Measurements from ENCODE around the gene VSNL1.

VSNL1 gene

GRCh38 chr2:17547737-17548136 is 7.2 kb downstream of the VSNL1 start:
- no peak for TF ChIP-seq EGR2 (tag by site-specific recombination; IDR thresholded peaks at IDR 0.05; ENCODE audit: low read depth)
- TF ChIP-seq PRDM2 (tag by site-specific recombination; IDR thresholded peaks at IDR 0.05; ENCODE audit: borderline replicate concordance) = no peak
- TF ChIP-seq ZNF580 (tag by site-specific recombination; IDR thresholded peaks at IDR 0.05) = no peak
- no peak for TF ChIP-seq ZNF549 (tag by site-specific recombination; IDR thresholded peaks at IDR 0.05)
- TF ChIP-seq GLIS2 (tag by site-specific recombination; IDR thresholded peaks at IDR 0.05) = no peak
- no peak for TF ChIP-seq SCRT1 (tag by site-specific recombination; IDR thresholded peaks at IDR 0.05; ENCODE audit: borderline replicate concordance)
- no peak for TF ChIP-seq ZNF792 (tag by site-specific recombination; IDR thresholded peaks at IDR 0.05)
- no peak for TF ChIP-seq REPIN1 (tag by site-specific recombination; IDR thresholded peaks at IDR 0.05; ENCODE audit: low read depth)
- TF ChIP-seq, protein P1, sequence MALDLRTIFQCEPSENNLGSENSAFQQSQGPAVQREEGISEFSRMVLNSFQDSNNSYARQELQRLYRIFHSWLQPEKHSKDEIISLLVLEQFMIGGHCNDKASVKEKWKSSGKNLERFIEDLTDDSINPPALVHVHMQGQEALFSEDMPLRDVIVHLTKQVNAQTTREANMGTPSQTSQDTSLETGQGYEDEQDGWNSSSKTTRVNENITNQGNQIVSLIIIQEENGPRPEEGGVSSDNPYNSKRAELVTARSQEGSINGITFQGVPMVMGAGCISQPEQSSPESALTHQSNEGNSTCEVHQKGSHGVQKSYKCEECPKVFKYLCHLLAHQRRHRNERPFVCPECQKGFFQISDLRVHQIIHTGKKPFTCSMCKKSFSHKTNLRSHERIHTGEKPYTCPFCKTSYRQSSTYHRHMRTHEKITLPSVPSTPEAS (tag by site-specific recombination; IDR thresholded peaks at IDR 0.05) = no peak
- TF ChIP-seq HOXD13 (CRISPR knock-in tag; IDR thresholded peaks at IDR 0.05; ENCODE audit: borderline replicate concordance) = no peak
- POLR2A ChIA-PET = no interaction called here
- H3K4me3 ChIP-seq (ENCODE audit: low read depth, low read length) = no peak overlapping the region
- CTCF ChIA-PET = interaction anchor here (1.5 kb wide), 1 partner anchor 99 kb away, joined by 4 read pairs; no protein-coding TSS in a partner anchor
- no peak overlapping the region for H3K27ac ChIP-seq (ENCODE audit: extremely low read depth, low read depth, low read length)
- no peaks in the 10 kb centered on the region for H3K4me1 ChIP-seq (ENCODE audit: control insufficient read depth, insufficient read depth, low read length)
- H3K9me3 ChIP-seq (ENCODE audit: control insufficient read depth, insufficient read depth, low read depth, low read length) = no peaks in the 10 kb centered on the region
- H3K36me3 ChIP-seq (ENCODE audit: control insufficient read depth in 2 of 2, insufficient read depth in 1 of 2, low read length in 2 of 2) = no peaks in the 10 kb centered on the region

- Histone ChIP-seq H3K4me1 (ENCODE audit: control insufficient read depth, insufficient read depth, low read length) (no peaks in the 10 kb centered on the region), H3K36me3 (ENCODE audit: control insufficient read depth in 2 of 2, insufficient read depth in 1 of 2, low read length in 2 of 2) (no peaks in the 10 kb centered on the region), H3K9me3 (ENCODE audit: control insufficient read depth, insufficient read depth, low read depth, low read length) (no peaks in the 10 kb centered on the region), H3K4me3 (ENCODE audit: low read depth, low read length) (no peak overlapping the region), H3K27ac (ENCODE audit: extremely low read depth, low read depth, low read length) (no peak overlapping the region)
- CTCF ChIA-PET = interaction anchor here (1.0 kb wide), 1 partner anchor 95 kb away, joined by 3 read pairs; no protein-coding TSS in a partner anchor
- POLR2A ChIA-PET = no interaction called here
- TF ChIP-seq ZNF777 (tag by site-specific recombination; IDR thresholded peaks at IDR 0.05; ENCODE audit: borderline replicate concordance) (no peak), ZNF501 (tag by site-specific recombination; IDR thresholded peaks at IDR 0.05) (no peak), ZNF221 (tag by site-specific recombination; IDR thresholded peaks at IDR 0.05; ENCODE audit: borderline replicate concordance) (no peak), ZNF660 (tag by site-specific recombination; IDR thresholded peaks at IDR 0.05) (no peak), ZNF133 (tag by site-specific recombination; IDR thresholded peaks at IDR 0.05) (no peak), ZNF610 (tag by site-specific recombination; IDR thresholded peaks at IDR 0.05; ENCODE audit: borderline replicate concordance) (no peak), ZNF76 (tag by site-specific recombination; IDR thresholded peaks at IDR 0.05; ENCODE audit: borderline replicate concordance, low read depth) (no peak), ZNF416 (tag by site-specific recombination; IDR thresholded peaks at IDR 0.05) (no peak), ZNF701 (tag by site-specific recombination; IDR thresholded peaks at IDR 0.05) (no peak), ZBTB21 (tag by site-specific recombination; IDR thresholded peaks at IDR 0.05) (no peak), GLIS2 (tag by site-specific recombination; IDR thresholded peaks at IDR 0.05) (no peak), YY2 (tag by site-specific recombination; IDR thresholded peaks at IDR 0.05) (no peak), ZNF138 (tag by site-specific recombination; IDR thresholded peaks at IDR 0.05; ENCODE audit: borderline replicate concordance) (no peak), PRDM1 (tag by site-specific recombination; IDR thresholded peaks at IDR 0.05) (no peak), ZNF18 (tag by site-specific recombination; IDR thresholded peaks at IDR 0.05) (no peak)
- TF ChIP-seq, protein P2, sequence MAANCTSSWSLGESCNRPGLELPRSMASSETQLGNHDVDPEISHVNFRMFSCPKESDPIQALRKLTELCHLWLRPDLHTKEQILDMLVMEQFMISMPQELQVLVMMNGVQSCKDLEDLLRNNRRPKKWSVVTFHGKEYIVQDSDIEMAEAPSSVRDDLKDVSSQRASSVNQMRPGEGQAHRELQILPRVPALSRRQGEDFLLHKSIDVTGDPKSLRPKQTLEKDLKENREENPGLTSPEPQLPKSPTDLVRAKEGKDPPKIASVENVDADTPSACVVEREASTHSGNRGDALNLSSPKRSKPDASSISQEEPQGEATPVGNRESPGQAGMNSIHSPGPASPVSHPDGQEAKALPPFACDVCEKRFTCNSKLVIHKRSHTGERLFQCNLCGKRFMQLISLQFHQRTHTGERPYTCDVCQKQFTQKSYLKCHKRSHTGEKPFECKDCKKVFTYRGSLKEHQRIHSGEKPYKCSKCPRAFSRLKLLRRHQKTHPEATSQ (tag by site-specific recombination; IDR thresholded peaks at IDR 0.05) = no peak
These were observed 10.4 kb downstream of the VSNL1 start for GRCh38 chr2:17550907-17551306.

Data from HEK293 (cell line).